8988T (cell line): ENCODE data around the gene DERL3.

Experiments used
- DNase-seq: peaks from one replicate; pipeline ENCODE4 v3.0.0; 2011

Gene DERL3

DNA sequence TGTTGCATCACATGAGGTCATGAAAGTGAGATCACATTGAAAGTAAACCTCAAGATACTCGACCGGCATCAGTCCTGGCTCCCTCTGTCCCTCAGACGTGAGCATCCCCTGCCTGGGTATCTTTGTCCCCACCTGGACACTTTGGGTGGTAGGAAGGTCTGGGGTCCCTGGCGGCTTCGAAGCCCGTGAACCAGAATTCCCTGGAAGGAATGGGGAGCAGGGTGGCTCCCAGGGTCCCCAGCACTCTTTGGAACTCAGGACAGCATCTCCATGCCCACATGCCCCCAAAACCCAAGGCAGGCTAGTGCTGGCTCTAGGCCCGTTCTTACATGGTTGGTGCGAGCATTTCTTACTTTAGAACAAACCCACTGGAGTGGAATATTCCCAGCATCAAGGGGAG lies 7.5 kb downstream of the DERL3 start:
- no peak for DNase-seq

DNA sequence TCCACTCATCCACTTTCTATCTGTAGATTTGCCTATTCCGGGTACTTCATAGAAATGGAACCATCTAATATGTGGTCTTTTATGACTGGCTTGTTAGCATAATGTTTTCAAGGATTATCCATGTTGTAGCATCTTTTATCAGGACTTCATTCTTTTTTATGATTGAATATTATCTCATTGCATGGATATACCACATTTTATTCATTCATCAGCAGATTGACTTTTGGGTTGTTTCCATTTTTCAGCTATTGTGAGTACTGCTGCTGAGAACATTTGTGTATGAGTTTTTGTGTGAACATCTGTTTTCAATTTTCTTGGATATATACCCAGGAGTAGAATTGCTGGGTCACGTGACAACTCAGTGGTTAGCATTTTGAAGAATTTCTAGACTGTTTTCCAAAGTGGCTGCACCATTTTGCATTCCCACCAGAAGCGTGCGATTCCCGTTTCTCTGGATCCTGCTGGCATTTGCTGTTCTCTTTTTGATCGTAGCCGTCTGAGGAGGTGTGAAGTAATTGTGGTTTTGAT lies 8.9 kb downstream of the DERL3 start:
- DNase-seq = no peak

- no peak for DNase-seq
These were observed 9.8 kb downstream of the DERL3 start for GRCh38 chr22:23828800-23829680.

GRCh38 chr22:23827351-23827995 lies 11.3 kb downstream of the DERL3 start:
- no peak for DNase-seq

DNA sequence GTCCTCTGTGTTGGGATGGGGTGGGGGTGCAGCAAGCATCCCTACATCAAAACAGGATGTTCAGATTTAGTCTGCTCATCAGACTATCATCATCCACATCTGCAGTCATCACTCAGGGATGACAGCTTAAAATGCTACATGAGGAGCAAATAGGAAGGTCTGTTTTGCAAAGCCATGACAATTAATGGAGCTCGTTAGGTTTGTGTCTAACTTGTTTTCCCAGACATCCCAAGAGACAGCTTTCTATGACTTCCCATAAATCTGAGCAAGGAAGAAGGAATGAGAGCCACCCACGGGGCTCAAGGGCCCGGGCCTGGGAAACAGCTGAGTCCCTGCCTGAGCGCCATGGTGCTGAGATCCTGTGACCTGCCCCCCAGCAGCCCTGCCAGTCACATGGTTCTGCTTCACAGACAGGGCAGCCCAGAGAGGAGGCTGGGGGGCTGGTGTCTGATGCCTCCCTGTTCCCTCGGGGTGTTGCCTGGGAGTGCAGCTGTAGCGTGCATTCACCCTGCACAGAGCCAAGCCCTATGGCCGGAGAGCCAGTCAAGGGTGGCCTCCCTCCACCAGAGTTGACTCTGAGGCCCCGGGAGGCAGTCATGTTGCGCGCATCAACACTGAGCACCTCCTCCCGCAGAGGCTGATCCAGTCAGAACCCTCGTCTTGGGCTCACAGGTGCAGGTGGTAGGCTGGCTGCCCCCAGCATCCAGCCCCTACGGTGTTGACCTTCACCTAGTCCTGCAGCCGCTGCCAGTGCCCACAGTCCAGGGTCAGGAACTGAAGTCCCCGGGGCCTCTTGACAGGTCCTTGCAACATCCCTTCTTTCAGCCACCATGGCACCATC lies 12.1 kb downstream of the DERL3 start:
- no peak for DNase-seq

- DNase-seq = no peak
These were observed 13.4 kb downstream of the DERL3 start for GRCh38 chr22:23825246-23825905.

- DNase-seq = no peak
These were observed 14.1 kb downstream of the DERL3 start for GRCh38 chr22:23824476-23825245.

DNA sequence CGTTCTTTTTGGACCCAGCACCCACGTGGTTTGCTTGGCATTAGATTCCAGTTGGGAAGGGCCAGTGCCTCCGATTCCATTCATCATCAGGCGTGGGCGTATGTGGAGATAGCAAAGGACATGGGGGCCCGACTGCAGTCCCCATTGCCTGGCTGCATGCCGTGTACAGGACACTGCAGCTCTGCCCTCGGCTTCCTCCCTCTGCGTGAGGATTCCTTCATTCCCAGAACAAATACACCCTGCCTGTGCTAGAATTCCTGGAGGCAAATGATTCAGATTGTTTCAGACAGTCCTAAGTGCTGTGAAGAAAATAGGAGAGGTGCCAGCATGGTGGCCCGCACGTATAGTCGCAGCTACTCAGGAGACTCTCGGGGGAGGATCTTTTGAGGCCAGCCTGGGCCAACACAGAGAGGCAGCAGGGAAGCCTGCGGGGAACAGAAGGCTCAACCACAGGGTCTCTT lies 15.4 kb downstream of the DERL3 start:
- no peak for DNase-seq

GRCh38 chr22:23822101-23822671 lies 16.6 kb downstream of the DERL3 start:
- no peak for DNase-seq

GRCh38 chr22:23820748-23821211 lies 18.0 kb downstream of the DERL3 start:
- no peak for DNase-seq

- DNase-seq = no peak
These were observed 20.3 kb downstream of the DERL3 start for GRCh38 chr22:23818541-23818940.

GRCh38 chr22:23817146-23817545 lies 21.7 kb downstream of the DERL3 start:
- DNase-seq = no peak

DNA sequence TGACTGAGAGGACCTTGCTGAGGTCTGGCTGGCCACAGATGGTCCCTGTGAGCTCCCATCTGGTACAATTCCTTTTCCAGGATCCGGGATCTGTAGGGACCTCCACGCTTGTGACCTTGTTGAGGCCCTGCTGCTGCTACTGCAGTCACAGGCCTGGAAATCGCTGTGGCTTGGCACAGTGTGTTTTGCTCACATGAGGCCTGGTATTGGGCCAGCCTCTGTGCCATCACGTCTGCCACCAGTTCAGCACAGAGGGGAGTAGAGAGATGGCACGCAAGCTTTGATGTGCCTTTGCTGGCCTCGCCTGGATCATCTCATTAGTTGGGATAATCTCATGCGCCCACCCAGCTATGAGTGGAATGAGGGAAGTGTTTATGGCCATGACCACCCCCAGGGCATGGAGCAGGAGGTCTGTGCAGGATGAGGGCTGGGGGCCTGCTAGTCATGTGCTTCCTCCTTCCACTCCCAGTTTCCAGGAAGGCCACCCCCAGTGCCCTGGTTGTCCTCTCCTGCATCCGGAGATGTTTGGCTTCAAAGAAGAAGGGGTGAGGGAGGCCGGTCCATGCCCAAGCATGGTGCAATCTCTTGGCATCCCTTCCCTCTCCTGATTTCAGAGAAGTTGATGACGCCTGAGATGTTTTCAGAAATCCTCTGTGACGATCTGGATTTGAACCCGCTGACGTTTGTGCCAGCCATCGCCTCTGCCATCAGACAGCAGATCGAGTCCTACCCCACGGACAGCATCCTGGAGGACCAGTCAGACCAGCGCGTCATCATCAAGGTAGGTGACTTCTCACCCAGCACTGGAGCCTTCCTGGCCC lies 22.4 kb downstream of the DERL3 start:
- DNase-seq = no peak

GRCh38 chr22:23815541-23816155 lies 23.2 kb downstream of the DERL3 start:
- no peak for DNase-seq

DNA sequence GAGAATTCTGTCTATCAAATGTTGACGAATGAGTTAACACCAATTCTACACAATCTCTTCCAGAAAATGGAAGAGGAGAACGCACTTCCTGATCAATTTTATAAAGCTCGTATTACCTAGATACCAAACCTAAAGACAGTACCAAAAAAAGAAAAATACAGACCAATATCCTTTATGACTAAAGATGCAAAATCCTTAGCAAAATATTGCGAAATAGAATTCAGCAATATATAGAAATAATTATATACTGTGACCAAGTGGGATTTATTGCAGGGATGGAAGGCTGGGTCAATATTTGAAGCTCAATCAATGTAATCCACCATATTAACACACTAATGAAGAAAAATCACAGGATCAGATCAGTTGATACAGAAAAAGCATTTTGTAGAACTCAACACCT lies 26.4 kb downstream of the DERL3 start:
- no peak for DNase-seq

- DNase-seq = no peak
These were observed 32.0 kb downstream of the DERL3 start for GRCh38 chr22:23806837-23807236.

- no peak for DNase-seq
These were observed 34.0 kb downstream of the DERL3 start for GRCh38 chr22:23804781-23805291.

DNA sequence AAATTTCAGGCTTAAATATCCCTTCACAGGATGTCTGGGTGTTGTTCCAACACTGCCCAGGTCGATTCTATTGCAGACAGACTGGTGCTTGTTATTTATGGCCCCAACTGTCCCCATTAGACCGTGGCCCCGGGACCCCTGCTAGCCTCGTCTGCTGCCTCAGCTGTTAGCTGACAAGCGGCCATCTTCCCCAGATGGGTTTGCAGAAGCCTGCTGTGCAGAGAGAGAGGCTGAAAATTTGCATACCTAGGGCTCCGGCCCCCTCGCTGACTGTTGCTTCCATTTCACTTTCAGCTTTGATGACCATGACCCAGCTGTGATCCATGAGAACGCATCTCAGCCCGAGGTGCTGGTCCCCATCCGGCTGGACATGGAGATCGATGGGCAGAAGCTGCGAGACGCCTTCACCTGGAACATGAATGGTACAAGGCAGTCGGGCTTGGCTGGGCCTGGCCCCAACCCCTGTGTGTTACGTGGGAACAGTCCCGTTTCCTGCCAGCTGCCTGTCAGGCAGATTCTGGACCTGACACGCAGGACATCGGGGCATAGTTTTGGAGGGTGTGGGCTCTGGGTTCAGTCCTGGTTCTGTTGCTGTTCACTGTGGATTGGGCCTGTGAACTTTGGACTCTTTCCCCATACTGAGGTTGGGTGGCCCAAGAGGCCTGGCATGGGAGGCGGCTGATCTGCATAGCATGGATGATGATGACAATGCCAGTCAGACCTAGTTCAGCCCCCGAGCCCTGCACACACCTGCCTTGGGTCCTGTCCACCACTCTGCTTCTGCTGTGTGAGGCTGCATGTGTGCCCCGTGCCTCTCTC lies 35.6 kb downstream of the DERL3 start:
- no peak for DNase-seq

DNA sequence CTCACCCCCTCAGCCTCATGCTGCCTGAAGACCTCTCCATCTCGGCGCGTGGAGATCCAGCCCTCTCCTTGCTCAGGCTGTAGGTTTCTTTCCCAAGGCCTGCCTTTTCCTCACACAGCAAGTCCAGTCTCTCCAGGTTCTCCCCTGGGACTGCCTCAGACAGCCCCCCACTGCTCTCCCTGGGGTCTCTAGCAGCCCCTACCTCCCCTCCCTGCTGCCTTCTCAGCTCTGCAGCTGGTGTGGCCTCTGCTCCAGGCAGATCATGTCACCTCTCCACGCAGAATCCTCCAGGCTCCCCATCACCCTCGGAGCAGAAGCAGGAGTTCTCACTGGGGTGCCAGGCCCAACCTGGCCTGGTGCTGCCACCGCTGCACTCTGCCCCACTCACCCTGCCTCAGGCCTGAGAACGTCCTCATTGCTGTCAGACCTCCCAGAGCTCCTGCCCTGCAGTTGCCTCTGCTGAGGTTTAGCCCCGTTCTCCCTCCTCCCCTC lies 36.9 kb downstream of the DERL3 start:
- DNase-seq = no peak
